GM19043 (cell line): ENCODE measurements around the gene RGP1.

Source experiments
- ATAC-seq: cut with Tn5 transposase; IDR thresholded peaks from one replicate; pipeline ENCODE4 v1.9.1; 2021; ENCODE audit warnings: low read depth; ENCODE audit not compliant: unreplicated experiment

RGP1 gene

DNA sequence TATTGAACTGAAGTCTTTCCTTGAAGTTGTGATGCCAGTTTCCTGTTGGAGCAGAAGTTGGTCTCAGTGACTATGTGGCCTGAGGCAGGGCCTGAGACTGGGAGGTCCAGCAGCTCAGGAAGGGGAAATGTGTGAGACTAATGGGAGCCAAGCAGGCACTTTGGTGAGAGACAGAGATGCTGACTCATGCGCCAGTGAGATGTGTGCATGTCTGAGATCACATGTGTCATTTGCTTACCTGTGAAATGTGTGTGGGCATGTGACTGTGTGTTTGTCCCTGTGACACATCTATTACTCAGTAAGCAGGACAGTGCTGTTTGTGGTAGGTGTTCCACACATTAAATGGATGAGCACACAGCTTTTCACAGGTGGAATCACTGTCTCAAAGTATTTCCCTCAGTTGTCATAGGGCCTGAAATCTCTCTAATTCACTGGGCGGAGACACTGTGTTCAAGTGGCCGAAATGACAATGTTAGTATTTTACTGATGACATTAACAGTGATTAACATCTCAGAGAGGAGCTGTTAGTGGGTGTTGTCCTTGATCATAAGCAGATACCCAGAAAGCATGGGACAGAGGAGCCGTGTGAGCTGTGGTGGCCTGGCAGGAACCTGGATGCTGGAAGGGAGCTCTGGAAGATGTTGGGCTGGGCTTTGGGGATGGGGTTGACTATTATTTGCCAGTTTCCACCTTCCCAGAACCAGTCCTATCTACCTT, 49.7 kb downstream of the RGP1 start:
- ATAC-seq = no peak

DNA sequence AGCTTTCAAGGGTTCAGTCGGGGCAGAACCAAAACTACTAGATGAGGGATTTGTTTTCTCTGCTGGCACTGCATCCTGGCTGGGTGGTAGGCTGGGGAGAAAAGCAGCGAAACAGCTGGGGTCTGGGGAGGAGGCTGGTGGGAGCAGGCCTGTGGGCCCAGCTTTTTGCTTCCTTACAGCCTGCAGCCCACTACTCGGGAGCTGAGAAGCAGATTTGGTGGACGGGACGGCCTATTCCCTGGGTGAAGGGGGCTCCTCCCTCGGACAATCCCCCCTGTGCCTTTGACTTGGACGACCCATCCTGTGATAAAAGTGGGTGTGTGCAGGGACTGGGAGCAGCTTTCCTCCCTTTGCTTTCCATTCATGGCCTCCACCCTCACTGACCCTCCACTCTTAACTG, 51.4 kb downstream of the RGP1 start:
- ATAC-seq = no peak

DNA sequence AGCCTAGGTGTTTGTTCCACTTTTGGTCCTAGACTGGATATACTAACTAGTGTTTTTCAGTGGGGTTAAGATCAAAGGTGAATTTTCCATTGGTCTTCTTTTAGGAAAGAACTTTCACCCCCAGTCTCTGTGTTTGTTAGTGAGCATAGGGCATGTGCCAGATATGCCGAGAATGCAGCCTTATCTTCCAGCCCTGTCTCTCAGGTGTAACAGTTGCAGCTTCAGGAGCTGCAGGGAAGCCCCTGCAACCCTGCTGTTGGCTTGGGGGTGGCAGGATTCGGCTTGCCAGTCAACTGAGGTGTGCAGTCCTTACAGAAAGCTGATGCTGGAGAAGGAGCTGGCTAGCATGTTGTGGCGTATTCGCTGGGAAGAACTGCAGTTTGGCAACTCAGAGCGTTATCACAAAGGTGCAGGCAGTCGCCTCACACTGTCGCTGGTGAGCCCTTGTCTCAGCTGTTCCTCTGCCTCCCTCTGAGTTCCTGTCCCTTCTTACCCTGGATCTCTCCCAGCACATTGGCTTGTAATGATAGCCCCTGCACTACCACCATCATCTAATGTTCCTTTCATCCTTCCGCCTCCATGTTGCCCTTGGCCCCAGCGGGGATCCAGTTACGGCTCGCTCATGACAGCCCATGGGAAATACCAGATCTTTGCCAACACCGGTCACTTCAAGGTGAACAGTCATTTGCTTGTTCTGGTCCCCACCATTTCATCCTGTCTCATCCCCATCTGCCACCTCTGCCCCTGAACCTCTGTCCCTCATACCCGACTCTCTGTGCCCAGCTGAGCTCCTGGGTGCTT, 52.4 kb downstream of the RGP1 start:
- no peak for ATAC-seq

DNA sequence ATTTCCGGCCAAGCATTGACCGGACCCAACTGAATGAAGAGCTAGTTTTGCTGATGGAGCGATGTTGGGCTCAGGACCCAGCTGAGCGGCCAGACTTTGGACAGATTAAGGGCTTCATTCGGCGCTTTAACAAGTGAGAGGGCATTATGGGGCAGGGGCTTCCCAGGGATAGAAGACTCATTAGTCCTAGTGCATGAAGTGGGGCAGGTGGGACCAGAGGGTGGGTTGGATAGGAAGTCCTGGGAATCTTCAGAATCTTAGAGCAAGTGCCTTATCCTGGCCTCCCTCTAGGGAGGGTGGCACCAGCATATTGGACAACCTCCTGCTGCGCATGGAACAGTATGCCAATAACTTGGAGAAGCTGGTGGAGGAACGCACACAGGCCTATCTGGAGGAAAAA, 57.0 kb downstream of the RGP1 start:
- ATAC-seq = no peak
